Stomach (tissue), 9 donors: ENCODE results near the gene SNAPC1. TPM values are rescaled to one million over a fixed set of nuclear protein-coding genes. Genes with fewer than 3 reads are reported as not detected.
A peak's percentile ranks its signal among the peaks of the same experiment; 100 is the strongest.

Experiments
- DNase-seq, 2 donors: peaks; one replicate each; pipeline versions ENCODE4 v3.0.0 to v3.0.0-alpha.2; 2013 to 2019
- H3K27ac ChIP-seq, 5 donors: fragments of 200-600 bp in 4 of 5; sonication (generic) in 4 of 5; one replicate each; pipeline ENCODE4 v1.5.1; 2013 to 2019; ENCODE audit warnings: mild to moderate bottlenecking in 1 of 5, moderate library complexity in 1 of 5
- H3K27me3 ChIP-seq, 3 donors: fragments of 200-600 bp; sonication (generic); one replicate each; pipeline ENCODE4 v1.5.1; 2017 to 2019; ENCODE audit warnings: mixed run types in 1 of 3
- H3K36me3 ChIP-seq, 4 donors: fragments of 200-600 bp; sonication (generic); 1 replicate in 3 of 4; 2 replicates in 1 of 4; pipeline ENCODE4 v1.5.1; 2016 to 2019
- H3K4me1 ChIP-seq, 4 donors: fragments of 200-600 bp; sonication (generic); one replicate each; pipeline ENCODE4 v1.5.1; 2016 to 2019
- H3K4me3 ChIP-seq, 4 donors: fragments of 200-600 bp; sonication (generic) in 3 of 4; one replicate each; pipeline ENCODE4 v1.5.1; 2016 to 2019; ENCODE audit warnings: mild to moderate bottlenecking in 1 of 4
- H3K9me3 ChIP-seq, 4 donors: fragments of 200-600 bp; sonication (generic); one replicate each; pipeline ENCODE4 v1.5.1; 2016 to 2019
- CTCF ChIP-seq, 7 experiments: fragments of 450-650 bp in 4 of 7; fragments of 200-600 bp in 3 of 7; sonication (generic) in 3 of 7; IDR thresholded peaks; one replicate each; pipeline ENCODE4 v1.5.1; 2016 to 2019; ENCODE audit warnings: antibody characterized with exemption in 7 of 7, control low read depth in 2 of 7, mild to moderate bottlenecking in 1 of 7
- EP300 ChIP-seq: sonication (generic); formaldehyde crosslinking; IDR thresholded peaks from one replicate; pipeline ENCODE4 v1.6.1; 2017; ENCODE audit warnings: antibody characterized with exemption
- POLR2A ChIP-seq, 4 donors: fragments of 450-650 bp; IDR thresholded peaks; one replicate each; pipeline ENCODE4 v1.6.1; 2016; ENCODE audit warnings: antibody characterized with exemption in 4 of 4, control low read depth in 2 of 4, mild to moderate bottlenecking in 1 of 4, moderate library complexity in 1 of 4
- POLR2AphosphoS5 ChIP-seq, 3 donors: sonication (generic); formaldehyde crosslinking; IDR thresholded peaks; one replicate each; pipeline ENCODE4 v1.6.1; 2016; ENCODE audit warnings: antibody characterized with exemption in 3 of 3
- intact Hi-C: fragments of 100-400 bp; cut with DNase I; formaldehyde crosslinking; loops from one replicate; pipeline ENCODE4 v1.15.1; 2023; ENCODE audit warnings: low total_unique reads
- polyA plus RNA-seq, 3 donors: library from polyadenylated mRNA; stranded (reverse); fragments of 200-250 nt; gene quantifications; one replicate each; pipeline ENCODE4 v1.2.3, GENCODE V29; 2013
- total RNA-seq, 5 donors: library from RNA; depleted of rRNA; stranded (reverse); fragments of >200 nt; gene quantifications; one replicate each; pipeline versions ENCODE4 v1.1.0 to v1.2.3, GENCODE V29; 2014 to 2016
- donor health status: healthy with polysubstance abuse.
- donor health status: Bipolar disorder and iron deficiency.
- donor health status: healthy.

SNAPC1 gene
- total and polyA plus RNA-seq, 8 donors = 0.89 to 8.7 (median 3.0) TPM; not detected in 1

- Histone ChIP-seq H3K27ac (no peak overlapping the region), H3K9me3 (peaks cover 0 to 3% (median under 1%) of the 10 kb centered on the region in 4 donors), H3K4me1 (peaks cover 0 to 5% (median 0%) of the 10 kb centered on the region in 4 donors), H3K27me3 (no peaks in the 10 kb centered on the region), H3K36me3 (no peaks in the 10 kb centered on the region), H3K4me3 (no peak overlapping the region)
- DNase-seq = peak in 1 of 2 donors; percentile 69
- intact Hi-C loops = no loop called here
- TF ChIP-seq EP300 (no peak), CTCF (IDR thresholded peaks at IDR 0.05) (no peak), POLR2A (IDR thresholded peaks at IDR 0.05) (no peak), POLR2AphosphoS5 (IDR thresholded peaks at IDR 0.05) (no peak)
These were observed 78.9 kb downstream of the SNAPC1 start for GRCh38 chr14:61841145-61841544.

Other genes with a start within 250 kb of the SNAPC1 start
- 100 to 1,000 TPM in 4 of 5 donors, 10 to 100 TPM in 1; 26.4 to 192 (median 125) TPM for gene HIF1A, start 66.9 kb upstream of the SNAPC1 start, total RNA-seq
- gene HIF1A, start 66.9 kb upstream of the SNAPC1 start, polyA plus RNA-seq = 10 to 100 TPM; 31.8 to 54.2 (median 40.3) TPM
- 1 to 10 TPM in 1 of 5 donors, under 1 TPM in 2, not detected in 2; under 0.01 to 7.7 (median under 0.01) TPM for gene SYT16, start 50.3 kb downstream of the SNAPC1 start, total RNA-seq
- under 1 TPM in 2 of 3 donors, not detected in 1; under 0.01 to 0.46 TPM for gene SYT16, start 50.3 kb downstream of the SNAPC1 start, polyA plus RNA-seq